AG09309 (cell line): ENCODE data around the gene HTR3A.

ENCODE experiments used
- DNase-seq: peaks from one replicate; pipeline ENCODE4 v3.0.0-alpha.2; 2010; ENCODE audit warnings: low read depth
- H3K4me3 ChIP-seq: 2 replicates; pipeline ENCODE4 v1.5.1; 2011; ENCODE audit warnings: mild to moderate bottlenecking, low read depth, low read length, moderate library complexity; ENCODE audit not compliant: control insufficient read depth
- TF ChIP-seq, protein P1 (sequence below): IDR thresholded peaks from 2 replicates; pipeline ENCODE4 v1.5.1; 2011; ENCODE audit warnings: mild to moderate bottlenecking, low read depth, low read length, inconsistent platforms; ENCODE audit not compliant: insufficient read depth, control insufficient read depth; ENCODE audit errors: missing control alignments

HTR3A gene

DNA sequence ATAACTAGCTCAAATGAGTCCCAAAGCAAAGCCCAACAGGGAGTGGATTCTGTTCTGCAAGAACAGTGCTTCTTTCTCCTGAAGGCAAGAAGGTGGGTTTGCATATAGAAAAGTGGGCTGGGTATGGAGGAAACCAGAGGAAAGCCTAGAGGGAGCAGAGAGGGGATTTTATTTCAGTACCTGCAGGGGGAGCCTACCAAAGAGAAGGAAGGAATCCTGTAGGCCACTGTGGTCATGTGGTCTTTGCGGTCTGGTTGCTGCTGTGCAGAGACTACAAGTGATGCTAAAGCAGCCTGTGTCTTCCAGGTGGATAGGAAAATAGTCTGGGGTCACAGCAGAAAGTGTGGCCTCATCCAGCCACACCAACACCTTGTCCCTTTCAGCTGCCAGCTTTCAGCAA lies 51.4 kb downstream of the HTR3A start:
- DNase-seq, result no peak
- TF ChIP-seq, protein P1, sequence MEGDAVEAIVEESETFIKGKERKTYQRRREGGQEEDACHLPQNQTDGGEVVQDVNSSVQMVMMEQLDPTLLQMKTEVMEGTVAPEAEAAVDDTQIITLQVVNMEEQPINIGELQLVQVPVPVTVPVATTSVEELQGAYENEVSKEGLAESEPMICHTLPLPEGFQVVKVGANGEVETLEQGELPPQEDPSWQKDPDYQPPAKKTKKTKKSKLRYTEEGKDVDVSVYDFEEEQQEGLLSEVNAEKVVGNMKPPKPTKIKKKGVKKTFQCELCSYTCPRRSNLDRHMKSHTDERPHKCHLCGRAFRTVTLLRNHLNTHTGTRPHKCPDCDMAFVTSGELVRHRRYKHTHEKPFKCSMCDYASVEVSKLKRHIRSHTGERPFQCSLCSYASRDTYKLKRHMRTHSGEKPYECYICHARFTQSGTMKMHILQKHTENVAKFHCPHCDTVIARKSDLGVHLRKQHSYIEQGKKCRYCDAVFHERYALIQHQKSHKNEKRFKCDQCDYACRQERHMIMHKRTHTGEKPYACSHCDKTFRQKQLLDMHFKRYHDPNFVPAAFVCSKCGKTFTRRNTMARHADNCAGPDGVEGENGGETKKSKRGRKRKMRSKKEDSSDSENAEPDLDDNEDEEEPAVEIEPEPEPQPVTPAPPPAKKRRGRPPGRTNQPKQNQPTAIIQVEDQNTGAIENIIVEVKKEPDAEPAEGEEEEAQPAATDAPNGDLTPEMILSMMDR, result peak; percentile 15
- no peak overlapping the region for H3K4me3 ChIP-seq

DNA sequence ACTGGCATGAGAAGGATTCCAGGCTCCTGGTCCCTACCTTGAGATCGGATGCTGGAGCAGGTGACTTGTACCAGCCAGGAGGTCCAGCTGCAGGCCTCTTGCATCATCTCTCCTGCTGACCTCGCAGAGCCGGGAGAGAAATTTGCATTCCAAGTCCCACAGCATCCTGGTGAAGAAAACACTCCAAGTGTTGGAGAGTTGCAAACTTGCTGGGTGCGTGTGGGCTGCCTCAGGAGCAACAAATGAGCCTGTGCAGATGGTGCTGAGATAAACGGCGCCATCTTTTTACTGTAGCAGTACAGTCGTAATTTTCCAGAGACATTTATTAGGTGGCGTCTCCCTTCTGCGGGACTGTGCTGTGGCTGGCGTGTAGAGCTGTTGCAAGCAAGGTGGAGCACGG lies 52.5 kb downstream of the HTR3A start:
- TF ChIP-seq, protein P1, result no peak
- no peak overlapping the region for H3K4me3 ChIP-seq
- no peak for DNase-seq

DNA sequence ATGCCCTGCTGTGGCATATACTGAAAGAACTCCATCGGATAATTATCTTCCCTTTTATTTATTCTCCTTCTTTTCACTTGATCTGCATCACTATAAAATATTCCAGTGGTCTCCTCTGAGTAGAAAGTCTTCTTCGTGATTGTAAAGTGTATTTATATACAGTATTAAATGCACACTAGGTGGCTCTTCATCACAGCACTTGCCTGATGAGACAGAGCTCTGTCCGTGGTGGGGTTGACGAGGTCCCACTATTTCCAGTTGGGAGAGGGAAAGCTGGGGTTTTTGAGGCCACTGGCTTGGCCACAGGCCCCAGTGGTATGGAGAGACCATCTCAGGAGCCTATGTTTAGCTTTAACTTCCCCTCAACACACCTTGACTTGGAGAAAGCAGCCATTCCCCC lies 53.0 kb downstream of the HTR3A start:
- TF ChIP-seq, protein P1, result peak; percentile 6
- no peak overlapping the region for H3K4me3 ChIP-seq
- DNase-seq, result no peak

- no peak overlapping the region for H3K4me3 ChIP-seq
- TF ChIP-seq, protein P1, result no peak
- no peak for DNase-seq
Observed at GRCh38 chr11:114031246-114031966, 56.5 kb downstream of the HTR3A start.

- TF ChIP-seq, protein P1, result no peak
- DNase-seq, result no peak
- H3K4me3 ChIP-seq, result no peak overlapping the region
Observed at GRCh38 chr11:114031967-114032320, 57.0 kb downstream of the HTR3A start.

DNA sequence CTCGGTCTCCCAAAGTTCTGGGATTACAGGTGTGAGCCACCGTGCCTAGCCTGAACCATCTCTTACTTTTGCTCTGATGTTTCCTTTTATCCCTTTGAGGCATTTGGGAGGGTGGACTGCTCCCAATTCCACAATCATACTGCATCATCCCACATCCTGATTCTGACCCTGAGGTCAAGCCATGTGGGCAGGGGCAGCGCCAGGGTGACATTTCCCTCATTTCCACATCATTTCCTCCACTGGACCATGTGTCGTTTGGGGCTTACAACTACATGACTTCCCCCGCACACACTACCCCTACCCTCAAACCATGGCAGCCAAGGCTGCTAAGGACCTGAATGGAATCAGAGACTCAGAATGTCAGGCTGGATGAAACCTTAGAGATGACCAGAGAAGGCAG lies 58.2 kb downstream of the HTR3A start:
- DNase-seq, result no peak
- H3K4me3 ChIP-seq, result no peak overlapping the region
- TF ChIP-seq, protein P1, result no peak
